ENCODE data around the gene TPM3. TPM values are rescaled to one million over a fixed set of nuclear protein-coding genes. Genes with fewer than 3 reads are reported as not detected.
A peak's percentile ranks its signal among the peaks of the same experiment; 100 is the strongest.

TPM3 gene
- total RNA-seq, 1 donor from 2014 or later, result 138 TPM

DNA sequence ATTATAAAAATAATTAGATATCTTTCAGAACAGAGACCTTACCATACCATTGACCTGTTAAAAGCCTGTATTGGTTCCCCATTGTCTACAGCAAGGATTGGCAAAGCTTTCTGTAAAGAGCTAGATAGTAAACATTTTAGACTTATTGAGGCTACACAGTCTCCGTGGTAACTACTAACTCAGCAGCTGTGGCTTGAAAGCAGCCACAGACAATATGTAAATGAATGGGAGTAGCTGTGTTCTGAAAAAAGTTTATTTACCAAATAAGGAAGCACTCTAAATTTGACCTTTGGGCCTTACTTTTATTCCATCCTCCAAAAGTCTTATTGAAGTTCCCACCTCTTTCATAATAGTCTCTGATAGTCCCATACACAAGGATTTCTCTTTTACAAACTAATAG is 76.7 kb downstream of the TPM3 start:
- Histone ChIP-seq H3K4me3 (no peak overlapping the region), H3K36me3 (no peaks in the 10 kb centered on the region), H3K4me1 (no peaks in the 10 kb centered on the region), H3K27ac (no peak overlapping the region), H3K27me3 (no peaks in the 10 kb centered on the region), H3K9me3 (no peaks in the 10 kb centered on the region)
- TF ChIP-seq POLR2A (IDR thresholded peaks at IDR 0.05), result no peak
- TF ChIP-seq, protein P1, sequence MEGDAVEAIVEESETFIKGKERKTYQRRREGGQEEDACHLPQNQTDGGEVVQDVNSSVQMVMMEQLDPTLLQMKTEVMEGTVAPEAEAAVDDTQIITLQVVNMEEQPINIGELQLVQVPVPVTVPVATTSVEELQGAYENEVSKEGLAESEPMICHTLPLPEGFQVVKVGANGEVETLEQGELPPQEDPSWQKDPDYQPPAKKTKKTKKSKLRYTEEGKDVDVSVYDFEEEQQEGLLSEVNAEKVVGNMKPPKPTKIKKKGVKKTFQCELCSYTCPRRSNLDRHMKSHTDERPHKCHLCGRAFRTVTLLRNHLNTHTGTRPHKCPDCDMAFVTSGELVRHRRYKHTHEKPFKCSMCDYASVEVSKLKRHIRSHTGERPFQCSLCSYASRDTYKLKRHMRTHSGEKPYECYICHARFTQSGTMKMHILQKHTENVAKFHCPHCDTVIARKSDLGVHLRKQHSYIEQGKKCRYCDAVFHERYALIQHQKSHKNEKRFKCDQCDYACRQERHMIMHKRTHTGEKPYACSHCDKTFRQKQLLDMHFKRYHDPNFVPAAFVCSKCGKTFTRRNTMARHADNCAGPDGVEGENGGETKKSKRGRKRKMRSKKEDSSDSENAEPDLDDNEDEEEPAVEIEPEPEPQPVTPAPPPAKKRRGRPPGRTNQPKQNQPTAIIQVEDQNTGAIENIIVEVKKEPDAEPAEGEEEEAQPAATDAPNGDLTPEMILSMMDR (IDR thresholded peaks at IDR 0.05), result no peak
- no peak for TF ChIP-seq POLR2AphosphoS5 (IDR thresholded peaks at IDR 0.05; ENCODE audit: insufficient read depth in 1 of 2, low read depth in 1 of 2)
- intact Hi-C loops (cut with DNase I), result no loop called here
- no peak for DNase-seq (ENCODE audit: extremely low spot score in 2 of 2)

MicroRNAs encoded within 50 kb of the gene (microRNA counts, 767-probe panel; counts per million panel counts)
- 238 to 261 counts per million in 2 donors for microRNA hsa-miR-190b

Small RNAs within 50 kb of the gene (microRNA-seq; reads per million reads assigned to microRNA genes)
- 34.5 reads per million, percentile 39 among the genes with 10 or more reads in this experiment for gene MIR190B (ENCODE audit: borderline number of aligned reads, borderline replicate concordance)

Small RNAs within 50 kb of the gene (small RNA-seq; reads per million reads assigned to genes)
- 0.52 reads per million for gene MIR190B

Other genes starting within 250 kb of the TPM3 start
- 42.7 TPM for gene DENND4B, start 245.4 kb downstream of the TPM3 start, total RNA-seq
- gene CRTC2, start 233.5 kb downstream of the TPM3 start, total RNA-seq, result 19.2 TPM
- 77.8 TPM for gene SLC39A1, start 228.6 kb downstream of the TPM3 start, total RNA-seq
- 15.2 TPM for gene CREB3L4, start 224.2 kb downstream of the TPM3 start, total RNA-seq
- gene JTB, start 214.4 kb downstream of the TPM3 start, total RNA-seq, result 194 TPM
- 49.8 TPM for gene RAB13, start 205.8 kb downstream of the TPM3 start, total RNA-seq
- gene RPS27, start 201.3 kb downstream of the TPM3 start, total RNA-seq, result 1,771 TPM
- not detected for gene NUP210L, start 37.0 kb downstream of the TPM3 start, total RNA-seq
- gene CFAP141, start 14.2 kb upstream of the TPM3 start, total RNA-seq, result not detected
- gene UBAP2L, start 28.9 kb upstream of the TPM3 start, total RNA-seq, result 75.9 TPM
- gene HAX1, start 80.5 kb upstream of the TPM3 start, total RNA-seq, result 80.3 TPM
- gene AQP10, start 129.0 kb upstream of the TPM3 start, total RNA-seq, result not detected
- 65.1 TPM for gene ATP8B2, start 133.4 kb upstream of the TPM3 start, total RNA-seq
- 50.8 TPM for gene IL6R, start 213.2 kb upstream of the TPM3 start, total RNA-seq

Measured in vagina (tissue), 2 donors.